Middle frontal gyrus (tissue), 1 donor: ENCODE measurements around the gene LSM5.

Experiments
- DNase-seq: peaks from one replicate; pipeline ENCODE4 v3.0.0-alpha.2; 2015; ENCODE audit warnings: low spot score; ENCODE audit errors: extremely low spot score

LSM5 gene

GRCh38 chr7:32462977-32463376 lies 27.2 kb downstream of the LSM5 start:
- DNase-seq, result no peak

- no peak for DNase-seq
Observed at GRCh38 chr7:32462451-32462850, 27.7 kb downstream of the LSM5 start.

- DNase-seq, result no peak
Observed at GRCh38 chr7:32461484-32461883, 28.7 kb downstream of the LSM5 start.

GRCh38 chr7:32459788-32460187 lies 30.4 kb downstream of the LSM5 start:
- no peak for DNase-seq

- DNase-seq, result no peak
Observed at GRCh38 chr7:32458025-32458424, 32.2 kb downstream of the LSM5 start.

- no peak for DNase-seq
Observed at GRCh38 chr7:32453341-32454011, 36.7 kb downstream of the LSM5 start.

- no peak for DNase-seq
Observed at GRCh38 chr7:32447218-32447617, 43.0 kb downstream of the LSM5 start.

- no peak for DNase-seq
Observed at GRCh38 chr7:32436146-32436928, 53.8 kb downstream of the LSM5 start.
